ENCODE measurements around the gene E2F1.

DNA sequence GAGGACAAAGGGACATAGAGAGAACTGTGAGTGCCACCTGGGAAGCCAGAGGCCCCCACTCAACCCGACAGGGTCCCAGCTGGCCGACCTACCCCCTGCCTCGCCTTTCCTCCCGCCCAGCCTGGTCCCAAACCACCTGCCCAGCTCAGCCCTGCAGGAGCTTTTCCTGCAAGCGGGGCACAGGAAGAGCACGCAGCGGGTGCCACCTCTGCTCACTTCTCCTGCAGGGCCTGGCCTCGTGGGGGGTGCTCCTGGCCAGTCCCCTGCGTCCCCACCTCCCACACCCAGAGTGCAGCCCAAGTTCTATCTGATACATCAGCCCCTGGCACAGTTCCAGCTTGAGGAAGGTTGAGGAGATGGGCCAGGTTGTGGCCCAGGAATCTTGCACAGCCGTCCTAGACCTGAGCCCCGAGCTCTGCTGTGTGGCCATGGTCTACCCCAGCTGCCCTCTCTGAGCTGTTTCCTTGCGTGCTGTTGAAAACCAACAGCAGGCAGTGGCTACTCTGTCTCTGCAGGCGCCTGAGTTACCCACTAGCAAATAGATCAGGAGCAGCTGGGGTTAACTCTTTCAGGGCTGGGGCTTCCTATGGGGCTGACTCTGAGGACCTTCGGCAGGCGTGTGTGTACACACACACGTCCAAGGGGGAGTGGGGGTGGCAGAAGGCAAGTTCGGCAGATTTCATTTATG lies 13.6 kb downstream of the E2F1 start:
- no peak for TF ChIP-seq EZH2 (IDR thresholded peaks at IDR 0.05; ENCODE audit: borderline replicate concordance, insufficient read depth, low read depth, low read length, poor library complexity, severe bottlenecking)
- TF ChIP-seq, protein P1, sequence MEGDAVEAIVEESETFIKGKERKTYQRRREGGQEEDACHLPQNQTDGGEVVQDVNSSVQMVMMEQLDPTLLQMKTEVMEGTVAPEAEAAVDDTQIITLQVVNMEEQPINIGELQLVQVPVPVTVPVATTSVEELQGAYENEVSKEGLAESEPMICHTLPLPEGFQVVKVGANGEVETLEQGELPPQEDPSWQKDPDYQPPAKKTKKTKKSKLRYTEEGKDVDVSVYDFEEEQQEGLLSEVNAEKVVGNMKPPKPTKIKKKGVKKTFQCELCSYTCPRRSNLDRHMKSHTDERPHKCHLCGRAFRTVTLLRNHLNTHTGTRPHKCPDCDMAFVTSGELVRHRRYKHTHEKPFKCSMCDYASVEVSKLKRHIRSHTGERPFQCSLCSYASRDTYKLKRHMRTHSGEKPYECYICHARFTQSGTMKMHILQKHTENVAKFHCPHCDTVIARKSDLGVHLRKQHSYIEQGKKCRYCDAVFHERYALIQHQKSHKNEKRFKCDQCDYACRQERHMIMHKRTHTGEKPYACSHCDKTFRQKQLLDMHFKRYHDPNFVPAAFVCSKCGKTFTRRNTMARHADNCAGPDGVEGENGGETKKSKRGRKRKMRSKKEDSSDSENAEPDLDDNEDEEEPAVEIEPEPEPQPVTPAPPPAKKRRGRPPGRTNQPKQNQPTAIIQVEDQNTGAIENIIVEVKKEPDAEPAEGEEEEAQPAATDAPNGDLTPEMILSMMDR (IDR thresholded peaks at IDR 0.05), result no peak

Measured in B cell (primary cell).